GM23338 (cell line): ENCODE data around the gene LRMDA. TPM values are rescaled to one million over a fixed set of nuclear protein-coding genes. Genes with fewer than 3 reads are reported as not detected.

Source experiments
- ATAC-seq: fragments of 200-7000 bp; cut with Tn5 transposase; 3 replicates; pipeline ENCODE4 v1.9.1; 2020
- DNase-seq: peaks from one replicate; pipeline ENCODE4 v3.0.0-alpha.2; 2015; ENCODE audit warnings: low spot score
- H2AFZ ChIP-seq: fragments of 200-600 bp; sonication (generic); 2 replicates; pipeline ENCODE4 v1.8.0; 2016; ENCODE audit warnings: antibody characterized with exemption, mild to moderate bottlenecking, moderate library complexity
- H3F3A ChIP-seq: fragments of 200-600 bp; sonication (generic); replicated peaks from 2 replicates; pipeline ENCODE4 v1.8.0; 2017; ENCODE audit warnings: antibody characterized with exemption, mixed run types, low read depth
- H3K27ac ChIP-seq: fragments of 200-600 bp; sonication (generic); 2 replicates; pipeline ENCODE4 v1.6.1; 2016; ENCODE audit warnings: low read depth
- H3K27me3 ChIP-seq: fragments of 200-600 bp; sonication (generic); 2 replicates; pipeline ENCODE4 v1.8.0; 2016; ENCODE audit warnings: mild to moderate bottlenecking, mixed run types, moderate library complexity; ENCODE audit not compliant: insufficient read depth
- H3K36me3 ChIP-seq: fragments of 200-600 bp; sonication (generic); 2 replicates; pipeline ENCODE4 v1.8.0; 2016; ENCODE audit warnings: mild to moderate bottlenecking; ENCODE audit not compliant: insufficient read depth
- H3K4me1 ChIP-seq: fragments of 200-600 bp; sonication (generic); 2 replicates; pipeline ENCODE4 v1.8.0; 2016; ENCODE audit warnings: mild to moderate bottlenecking, moderate library complexity; ENCODE audit not compliant: insufficient read depth
- H3K4me2 ChIP-seq: fragments of 200-600 bp; sonication (generic); 2 replicates; pipeline ENCODE4 v1.7.1; 2017; ENCODE audit warnings: mixed run types
- H3K4me3 ChIP-seq: fragments of 200-600 bp; sonication (generic); 2 replicates; pipeline ENCODE4 v1.6.1; 2016; ENCODE audit warnings: mixed run types
- H3K79me2 ChIP-seq: fragments of 200-600 bp; sonication (generic); replicated peaks from 2 replicates; pipeline ENCODE4 v1.8.0; 2017; ENCODE audit warnings: mild to moderate bottlenecking; ENCODE audit not compliant: insufficient read depth
- H3K9me2 ChIP-seq: fragments of 200-600 bp; sonication (generic); 2 replicates; pipeline ENCODE4 v1.8.0; 2017; ENCODE audit not compliant: insufficient read depth
- H4K20me1 ChIP-seq: fragments of 200-600 bp; sonication (generic); replicated peaks from 2 replicates; pipeline ENCODE4 v1.8.0; 2017; ENCODE audit warnings: mild to moderate bottlenecking; ENCODE audit not compliant: insufficient read depth
- H3K27ac Mint-ChIP-seq: 2 replicates; pipeline ENCODE4 v1.8.0; 2020; ENCODE audit warnings: inconsistent platforms, mild to moderate bottlenecking, moderate library complexity, mixed read lengths
- H3K27me3 Mint-ChIP-seq: 3 replicates; pipeline ENCODE4 v1.8.0; 2022; ENCODE audit warnings: low read depth, mild to moderate bottlenecking, moderate library complexity, mixed read lengths, inconsistent platforms; ENCODE audit not compliant: insufficient read depth, poor library complexity
- H3K36me3 Mint-ChIP-seq: 3 replicates; pipeline ENCODE4 v1.8.0; 2021; ENCODE audit warnings: low read depth, mild to moderate bottlenecking, inconsistent platforms, moderate library complexity, mixed read lengths
- H3K4me1 Mint-ChIP-seq: 3 replicates; pipeline ENCODE4 v1.8.0; 2020; ENCODE audit warnings: mild to moderate bottlenecking, inconsistent platforms, mixed read lengths
- H3K4me3 Mint-ChIP-seq: 3 replicates; pipeline ENCODE4 v1.8.0; 2021; ENCODE audit warnings: moderate library complexity, mild to moderate bottlenecking, inconsistent platforms, mixed read lengths
- H3K9me3 Mint-ChIP-seq: 3 replicates; pipeline ENCODE4 v1.8.0; 2020; ENCODE audit warnings: moderate library complexity, mild to moderate bottlenecking, inconsistent platforms, mixed read lengths
- CTCF ChIP-seq, 2 experiments: fragments of 200-600 bp in 1 of 2; sonication (generic) in 1 of 2; conservative IDR thresholded peaks; 2 replicates each; pipeline versions ENCODE4 v1.5.1 to v1.6.1; 2016 to 2017; ENCODE audit warnings: antibody characterized with exemption in 2 of 2, low read depth in 2 of 2, mild to moderate bottlenecking in 2 of 2, moderate library complexity in 1 of 2
- EZH2 ChIP-seq: fragments of 200-600 bp; sonication (generic); IDR thresholded peaks from one replicate; pipeline ENCODE4 v1.8.0; 2017; ENCODE audit warnings: antibody characterized with exemption, mild to moderate bottlenecking, low read depth; ENCODE audit not compliant: unreplicated experiment
- EZH2phosphoT487 ChIP-seq: fragments of 200-600 bp; sonication (generic); IDR thresholded peaks from one replicate; pipeline ENCODE4 v1.8.1; 2018; ENCODE audit warnings: antibody characterized with exemption; ENCODE audit not compliant: unreplicated experiment
- NANOG ChIP-seq: IDR thresholded peaks from 2 replicates; pipeline ENCODE4 v1.6.1; 2016; ENCODE audit warnings: antibody characterized with exemption, borderline replicate concordance
- POLR2AphosphoS5 ChIP-seq: IDR thresholded peaks from 2 replicates; pipeline ENCODE4 v1.6.1; 2016; ENCODE audit warnings: antibody characterized with exemption, low read depth
- REST ChIP-seq: IDR thresholded peaks from one replicate; pipeline ENCODE4 v1.6.1; 2018; ENCODE audit warnings: antibody characterized with exemption; ENCODE audit not compliant: unreplicated experiment
- STAT1 ChIP-seq: IDR thresholded peaks from one replicate; pipeline ENCODE4 v1.6.1; 2016; ENCODE audit warnings: antibody characterized with exemption; ENCODE audit not compliant: unreplicated experiment
- ZNF114 ChIP-seq: fragments of 250-450 bp; sonication (Bioruptor Pico); IDR thresholded peaks from 2 replicates; pipeline ENCODE4 v1.5.0; 2020; ENCODE audit warnings: mild to moderate bottlenecking, moderate library complexity
- ZNF331 ChIP-seq: fragments of 250-450 bp; sonication (Bioruptor Pico); IDR thresholded peaks from 2 replicates; pipeline ENCODE4 v1.5.0; 2020; ENCODE audit warnings: low read depth, mild to moderate bottlenecking, moderate library complexity
- ZNF462 ChIP-seq: fragments of 250-450 bp; sonication (Bioruptor Pico); IDR thresholded peaks from 2 replicates; pipeline ENCODE4 v1.5.0; 2020; ENCODE audit warnings: mild to moderate bottlenecking, moderate library complexity
- polyA plus RNA-seq: library from polyadenylated mRNA; unstranded; fragments of >200 nt; fragmentation: Nextera tagmentation; extraction: Ambion mirVana; gene quantifications from 2 replicates; pipeline ENCODE4 v1.2.1, GENCODE V29; 2016
- total RNA-seq: library from RNA; depleted of rRNA; stranded (reverse); fragments of >200 nt; shearing (Covaris generic); gene quantifications from 2 replicates; pipeline ENCODE4 v1.2.3, GENCODE V29; 2014

The LRMDA gene
- total and polyA plus RNA-seq, 2 experiments from 2014 or later = 0.90 to 1.8 TPM

- H3K27ac ChIP-seq = no peak overlapping the region
- Mint-ChIP-seq H3K27me3 (peaks cover 52% of the 10 kb centered on the region), H3K36me3 (no peaks in the 10 kb centered on the region; the same call in 2 of the 3 replicates), H3K9me3 (no peaks in the 10 kb centered on the region; the same call in 1 of the 3 replicates), H3K4me1 (peaks cover 32% of the 10 kb centered on the region), H3K4me3 (no peak overlapping the region), H3K27ac (no peak overlapping the region)
- TF ChIP-seq EZH2 (no peak), ZNF462 (CRISPR knock-in tag) (no peak), ZNF331 (no peak), ZNF114 (CRISPR knock-in tag) (no peak)
- no peak for ATAC-seq
- no peak overlapping the region for H3K4me2 ChIP-seq
- H3F3A ChIP-seq = 0 out of 2 replicates have a peak, but pooled peaks cover 6% of the 10 kb centered on the region
- no peak overlapping the region for H2AFZ ChIP-seq
- H3K79me2 ChIP-seq = no peaks in the 10 kb centered on the region
- no peak overlapping the region for H3K4me3 ChIP-seq
- peaks cover 35% of the 10 kb centered on the region for H3K4me1 ChIP-seq
- H3K27me3 ChIP-seq = peaks cover 100% of the 10 kb centered on the region
- H4K20me1 ChIP-seq = peaks cover 20% of the 10 kb centered on the region
- H3K9me2 ChIP-seq = no peaks in the 10 kb centered on the region
- no peak for DNase-seq
- H3K36me3 ChIP-seq = no peaks in the 10 kb centered on the region
Observed at GRCh38 chr10:75427951-75428350, 3.5 kb upstream of the LRMDA start.

- H3K27ac ChIP-seq = no peak overlapping the region
- no peak overlapping the region for H2AFZ ChIP-seq
- H3K79me2 ChIP-seq = no peaks in the 10 kb centered on the region
- H3K4me1 Mint-ChIP-seq = peaks cover 38% of the 10 kb centered on the region
- ATAC-seq (no peak), DNase-seq (no peak)
- peaks cover 100% of the 10 kb centered on the region for H3K27me3 ChIP-seq
- H3K4me1 ChIP-seq = peaks cover 42% of the 10 kb centered on the region
- H3K36me3 Mint-ChIP-seq = no peaks in the 10 kb centered on the region; the same call in 2 of the 3 replicates
- H3K4me3 ChIP-seq = no peak overlapping the region
- peaks cover 55% of the 10 kb centered on the region for H3K27me3 Mint-ChIP-seq
- H3K27ac Mint-ChIP-seq = no peak overlapping the region
- peaks cover 6% of the 10 kb centered on the region; the same call in 1 of the 2 replicates for H3F3A ChIP-seq
- no peaks in the 10 kb centered on the region for H3K36me3 ChIP-seq
- H3K4me2 ChIP-seq = no peak overlapping the region
- H4K20me1 ChIP-seq = peaks cover 26% of the 10 kb centered on the region
- no peaks in the 10 kb centered on the region; the same call in 1 of the 3 replicates for H3K9me3 Mint-ChIP-seq
- no peaks in the 10 kb centered on the region for H3K9me2 ChIP-seq
- no peak overlapping the region for H3K4me3 Mint-ChIP-seq
- no peak for TF ChIP-seq EZH2phosphoT487
- no peak for TF ChIP-seq POLR2AphosphoS5
- no peak for TF ChIP-seq NANOG
- no peak for TF ChIP-seq STAT1
- TF ChIP-seq ZNF114 (CRISPR knock-in tag) = no peak
- TF ChIP-seq REST = no peak
- TF ChIP-seq CTCF (conservative IDR thresholded peaks at IDR 0.05; ENCODE audit: low read depth in 2 of 2) = no peak
Observed at GRCh38 chr10:75428434-75429158, 2.8 kb upstream of the LRMDA start.
